ENCODE data around the gene ATG10.

- no peak for TF ChIP-seq REST (IDR thresholded peaks at IDR 0.05; ENCODE audit: low read depth)
- TF ChIP-seq TAF1 (IDR thresholded peaks at IDR 0.05; ENCODE audit: low read depth) = no peak
- TF ChIP-seq NFIC (IDR thresholded peaks at IDR 0.05) = no peak
- TF ChIP-seq EP300 (IDR thresholded peaks at IDR 0.05; ENCODE audit: borderline replicate concordance) = no peak
- TF ChIP-seq CREB1 (IDR thresholded peaks at IDR 0.05; ENCODE audit: low read depth) = no peak
- no peak for TF ChIP-seq TCF12 (IDR thresholded peaks at IDR 0.05; ENCODE audit: low read depth)
- no peak for TF ChIP-seq TEAD4 (IDR thresholded peaks at IDR 0.05)
Measured at GRCh38 chr5:82276800-82277612, 305.2 kb downstream of the ATG10 start.
